Epithelial cell of esophagus (primary cell): ENCODE measurements around the gene HTR3D.
A peak's percentile ranks its signal among the peaks of the same experiment; 100 is the strongest.

Experiments
- DNase-seq: peaks from one replicate; pipeline ENCODE4 v3.0.0; 2010; ENCODE audit warnings: low read depth
- H3K4me3 ChIP-seq: 2 replicates; pipeline ENCODE4 v1.5.1; 2011; ENCODE audit warnings: mild to moderate bottlenecking, low read length, control low read depth
- CTCF ChIP-seq: IDR thresholded peaks from 2 replicates; pipeline ENCODE4 v1.5.1; 2011; ENCODE audit warnings: low read depth, mild to moderate bottlenecking, low read length, control low read depth, inconsistent platforms; ENCODE audit not compliant: insufficient read depth; ENCODE audit errors: missing control alignments

The HTR3D gene

GRCh38 chr3:184008161-184008560 is 23.4 kb upstream of the HTR3D start:
- peak; percentile 46 for DNase-seq
- no peak for TF ChIP-seq CTCF
- H3K4me3 ChIP-seq: no peak overlapping the region

GRCh38 chr3:184011230-184011876 is 20.2 kb upstream of the HTR3D start:
- TF ChIP-seq CTCF: no peak
- DNase-seq: no peak
- no peak overlapping the region for H3K4me3 ChIP-seq

GRCh38 chr3:184011937-184012889 is 19.3 kb upstream of the HTR3D start:
- no peak for DNase-seq
- TF ChIP-seq CTCF: no peak
- H3K4me3 ChIP-seq: no peak overlapping the region

GRCh38 chr3:184015381-184016019 is 16.0 kb upstream of the HTR3D start:
- peak overlapping the region; percentile 99 for H3K4me3 ChIP-seq
- no peak for TF ChIP-seq CTCF
- no peak for DNase-seq

- no peak for TF ChIP-seq CTCF
- peak overlapping the region; percentile 99 for H3K4me3 ChIP-seq
- DNase-seq: no peak
These were observed 15.4 kb upstream of the HTR3D start for GRCh38 chr3:184016169-184016570.

GRCh38 chr3:184016811-184017671 is 14.5 kb upstream of the HTR3D start:
- peak; percentile 40 for TF ChIP-seq CTCF
- peak overlapping the region; percentile 99 for H3K4me3 ChIP-seq
- peak; percentile 66 for DNase-seq
